GM23248 (cell line): ENCODE data around the gene ZNF398. TPM values are rescaled to one million over a fixed set of nuclear protein-coding genes. Genes with fewer than 3 reads are reported as not detected.

Source experiments
- DNase-seq: peaks from one replicate; pipeline ENCODE4 v3.0.0-alpha.2; 2015
- H2AFZ ChIP-seq: fragments of 200-600 bp; sonication (generic); 2 replicates; pipeline ENCODE4 v1.6.1; 2016; ENCODE audit warnings: antibody characterized with exemption
- H3F3A ChIP-seq: fragments of 200-600 bp; sonication (generic); 2 replicates; pipeline ENCODE4 v1.6.1; 2016; ENCODE audit warnings: mild to moderate bottlenecking, antibody characterized with exemption, mixed run types; ENCODE audit not compliant: insufficient read depth
- H3K27ac ChIP-seq: fragments of 200-600 bp; sonication (generic); 2 replicates; pipeline ENCODE4 v1.5.1; 2016; ENCODE audit warnings: mild to moderate bottlenecking
- H3K27me3 ChIP-seq: fragments of 200-600 bp; sonication (generic); replicated peaks from 2 replicates; pipeline ENCODE4 v1.6.1; 2016; ENCODE audit warnings: mild to moderate bottlenecking; ENCODE audit not compliant: insufficient read depth
- H3K36me3 ChIP-seq: fragments of 200-600 bp; sonication (generic); 2 replicates; pipeline ENCODE4 v1.6.1; 2016; ENCODE audit warnings: low read depth, mild to moderate bottlenecking
- H3K4me1 ChIP-seq: fragments of 200-600 bp; sonication (generic); 2 replicates; pipeline ENCODE4 v1.6.1; 2016; ENCODE audit warnings: mild to moderate bottlenecking; ENCODE audit not compliant: insufficient read depth
- H3K4me2 ChIP-seq: fragments of 200-600 bp; sonication (generic); one replicate; pipeline ENCODE4 v1.6.1; 2016; ENCODE audit warnings: mild to moderate bottlenecking; ENCODE audit not compliant: unreplicated experiment
- H3K4me3 ChIP-seq: fragments of 200-600 bp; sonication (generic); 2 replicates; pipeline ENCODE4 v1.5.1; 2016; ENCODE audit warnings: mild to moderate bottlenecking
- H3K79me2 ChIP-seq: fragments of 200-600 bp; sonication (generic); 2 replicates; pipeline ENCODE4 v1.6.1; 2016; ENCODE audit warnings: mild to moderate bottlenecking; ENCODE audit not compliant: insufficient read depth
- H3K9ac ChIP-seq: fragments of 200-600 bp; sonication (generic); 2 replicates; pipeline ENCODE4 v1.6.1; 2016; ENCODE audit warnings: mild to moderate bottlenecking
- H3K9me2 ChIP-seq: fragments of 200-600 bp; sonication (generic); 2 replicates; pipeline ENCODE4 v1.6.1; 2016; ENCODE audit warnings: mixed run types, mild to moderate bottlenecking, moderate library complexity; ENCODE audit not compliant: insufficient read depth
- H3K9me3 ChIP-seq: fragments of 200-600 bp; sonication (generic); one replicate; pipeline ENCODE4 v1.6.1; 2017; ENCODE audit warnings: low read depth
- H4K20me1 ChIP-seq: fragments of 200-600 bp; sonication (generic); 2 replicates; pipeline ENCODE4 v1.6.0; 2016; ENCODE audit not compliant: insufficient read depth
- EZH2 ChIP-seq: fragments of 200-600 bp; sonication (generic); IDR thresholded peaks from 2 replicates; pipeline ENCODE4 v1.6.1; 2018; ENCODE audit warnings: antibody characterized with exemption, mild to moderate bottlenecking; ENCODE audit not compliant: insufficient read depth, poor library complexity, severe bottlenecking
- EZH2phosphoT487 ChIP-seq: fragments of 200-600 bp; sonication (generic); IDR thresholded peaks from 2 replicates; pipeline ENCODE4 v1.6.1; 2018; ENCODE audit warnings: antibody characterized with exemption, moderate library complexity, mild to moderate bottlenecking, low read depth; ENCODE audit not compliant: insufficient read depth
- WGBS, 2 experiments: methylation state at CpG; one replicate each; pipeline ENCODE4 v1.1.6; 2015 to 2017; ENCODE audit warnings: low lambda C conversion rate in 2 of 2, low coverage in 1 of 2; ENCODE audit errors: missing lambda C conversion rate in 2 of 2; 5-methylcytosine and 5-hydroxymethylcytosine counted together
- in situ Hi-C: fragments of 300-500 bp; cut with MboI; formaldehyde crosslinking; loops from 2 replicates; pipeline ENCODE4 v1.15.0; 2020
- polyA plus RNA-seq: library from polyadenylated mRNA; unstranded; fragments of >200 nt; fragmentation: Nextera tagmentation; extraction: Ambion mirVana; gene quantifications from 2 replicates; pipeline ENCODE4 v1.2.1, GENCODE V29; 2016
- total RNA-seq: library from RNA; depleted of rRNA; stranded (reverse); fragments of >200 nt; shearing (Covaris generic); gene quantifications from 2 replicates; pipeline ENCODE4 v1.2.3, GENCODE V29; 2014

Gene ZNF398
- total and polyA plus RNA-seq, 2 experiments from 2014 or later: 6.7 to 12.5 TPM

DNA sequence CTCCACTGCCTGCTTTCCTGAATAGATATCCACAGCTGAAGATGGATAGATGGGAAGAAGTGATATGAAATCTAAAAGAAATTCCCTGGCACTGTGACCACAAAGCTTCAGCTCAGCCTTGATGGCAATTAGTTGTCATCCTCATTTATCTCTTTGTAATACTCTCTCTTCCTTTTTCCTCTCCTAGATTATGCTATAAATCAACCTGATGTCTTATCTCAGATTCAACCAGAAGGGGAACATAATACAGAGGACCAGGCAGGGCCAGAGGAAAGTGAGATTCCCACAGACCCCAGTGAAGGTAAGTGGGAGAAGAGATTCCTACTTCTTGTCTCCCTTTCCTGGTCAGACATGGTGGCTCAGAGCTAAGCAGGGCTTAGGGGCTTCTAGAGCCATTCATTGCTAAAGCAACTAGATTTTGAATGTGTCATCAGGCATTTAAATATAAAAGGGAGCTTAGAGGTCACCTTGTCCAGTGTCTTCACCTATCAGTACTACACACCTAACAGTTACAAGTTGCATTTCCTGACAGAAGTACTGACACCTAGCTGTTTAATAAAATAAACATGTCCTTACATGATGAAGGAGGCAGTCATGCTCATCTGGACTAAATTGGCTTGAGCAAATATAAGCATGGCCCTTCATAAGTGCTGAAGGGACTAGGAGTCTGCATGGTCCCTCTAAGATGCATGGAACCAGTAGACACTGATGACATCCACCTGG lies 19.5 kb downstream of the ZNF398 start:
- H3K4me3 ChIP-seq: no peak overlapping the region
- H3K27me3 ChIP-seq: no peaks in the 10 kb centered on the region
- in situ Hi-C loops: no loop called here
- DNase-seq: no peak
- H4K20me1 ChIP-seq: no peaks in the 10 kb centered on the region
- H3K4me2 ChIP-seq: no peak overlapping the region
- H3F3A ChIP-seq: no peaks in the 10 kb centered on the region
- H3K27ac ChIP-seq: no peak overlapping the region
- TF ChIP-seq EZH2: no peak
- TF ChIP-seq EZH2phosphoT487: no peak
- no peaks in the 10 kb centered on the region for H3K9me3 ChIP-seq
- peaks cover 57% of the 10 kb centered on the region; the same call in 1 of the 2 replicates for H3K36me3 ChIP-seq
- peaks cover 49% of the 10 kb centered on the region for H3K79me2 ChIP-seq
- no peak overlapping the region for H2AFZ ChIP-seq
- no peaks in the 10 kb centered on the region for H3K4me1 ChIP-seq
- H3K9me2 ChIP-seq: no peaks in the 10 kb centered on the region
- H3K9ac ChIP-seq: no peak overlapping the region

- H3K9ac ChIP-seq: no peak overlapping the region
These were observed 24.8 kb downstream of the ZNF398 start for GRCh38 chr7:149171892-149172533.

DNA sequence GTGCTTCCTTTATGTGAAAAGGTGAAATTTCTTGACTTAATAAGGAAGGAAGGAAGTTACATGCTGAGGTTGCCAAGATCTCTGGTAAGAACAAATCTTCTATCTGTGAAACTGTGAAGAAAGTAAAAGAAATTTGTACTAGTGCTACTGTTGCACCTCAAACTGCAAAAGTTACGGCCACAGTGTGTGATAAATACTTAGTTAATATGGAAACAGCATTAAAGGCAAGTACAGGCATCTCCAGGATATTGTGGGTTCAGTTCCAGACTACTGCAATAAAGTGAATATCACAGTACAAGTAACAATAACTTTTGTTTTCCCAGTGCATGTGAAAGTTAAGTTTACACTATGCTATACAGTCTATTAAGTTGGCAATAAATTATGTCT lies 25.3 kb downstream of the ZNF398 start:
- H3K4me3 ChIP-seq: no peak overlapping the region
- no peak for DNase-seq
- in situ Hi-C loops: no loop called here
- H4K20me1 ChIP-seq: no peaks in the 10 kb centered on the region
- WGBS, 2 experiments: 89 to 97% methylated on average over 1 of the region's 1 CpG
- no peak overlapping the region for H2AFZ ChIP-seq
- no peaks in the 10 kb centered on the region for H3K27me3 ChIP-seq
- H3F3A ChIP-seq: no peaks in the 10 kb centered on the region
- no peak overlapping the region for H3K4me2 ChIP-seq
- H3K27ac ChIP-seq: no peak overlapping the region
- no peak overlapping the region for H3K9ac ChIP-seq
- peaks cover 51% of the 10 kb centered on the region for H3K36me3 ChIP-seq
- no peaks in the 10 kb centered on the region for H3K9me3 ChIP-seq
- TF ChIP-seq EZH2phosphoT487: no peak
- TF ChIP-seq EZH2: no peak
- peaks cover 20% of the 10 kb centered on the region; the same call in 1 of the 2 replicates for H3K79me2 ChIP-seq
- H3K4me1 ChIP-seq: no peaks in the 10 kb centered on the region
- H3K9me2 ChIP-seq: no peaks in the 10 kb centered on the region

More at GRCh38 chr7:149171892-149172533, 24.8 kb downstream of the ZNF398 start:
- DNase-seq: peak; percentile 32
- Histone ChIP-seq H4K20me1 (no peaks in the 10 kb centered on the region), H3K4me1 (no peaks in the 10 kb centered on the region), H3K27ac (no peak overlapping the region), H3K9me2 (no peaks in the 10 kb centered on the region), H3F3A (no peaks in the 10 kb centered on the region), H3K9me3 (no peaks in the 10 kb centered on the region), H3K36me3 (peaks cover 50% of the 10 kb centered on the region), H3K79me2 (peaks cover 20% of the 10 kb centered on the region; the same call in 1 of the 2 replicates), H3K4me3 (no peak overlapping the region), H3K27me3 (no peaks in the 10 kb centered on the region), H2AFZ (no peak overlapping the region), H3K4me2 (no peak overlapping the region)
- no peak for TF ChIP-seq EZH2
- no peak for TF ChIP-seq EZH2phosphoT487
- in situ Hi-C loops: no loop called here
- WGBS, 2 experiments: 81 to 95% methylated on average over 8 to 9 of the region's 9 CpGs

DNA sequence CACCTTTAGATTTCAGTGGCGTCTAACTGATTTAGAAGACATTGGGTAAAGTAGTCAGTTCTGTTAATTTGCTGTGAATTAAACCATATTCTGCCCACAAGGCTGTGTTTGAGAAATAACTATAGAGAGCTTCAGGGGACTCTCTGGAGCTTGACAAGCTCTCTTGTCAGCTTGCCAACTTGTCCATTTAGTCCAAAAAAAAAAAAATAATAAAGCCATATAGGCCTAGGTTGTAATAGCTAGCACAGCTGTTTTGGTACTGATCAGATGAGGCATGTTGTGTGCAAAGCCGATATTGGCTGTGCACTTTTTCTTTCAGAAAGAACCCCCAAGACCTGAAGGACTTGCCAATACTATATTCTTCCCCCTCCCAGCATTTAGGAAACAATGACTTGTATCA lies 27.9 kb downstream of the ZNF398 start:
- Histone ChIP-seq H3K9me3 (no peaks in the 10 kb centered on the region), H3F3A (no peaks in the 10 kb centered on the region; the same call in 1 of the 2 replicates), H4K20me1 (no peaks in the 10 kb centered on the region), H3K27ac (no peak overlapping the region), H2AFZ (no peak overlapping the region), H3K9me2 (no peaks in the 10 kb centered on the region), H3K36me3 (peaks cover 41% of the 10 kb centered on the region), H3K9ac (no peak overlapping the region), H3K4me3 (no peak overlapping the region), H3K4me2 (no peak overlapping the region), H3K79me2 (peaks cover 15% of the 10 kb centered on the region; the same call in 1 of the 2 replicates), H3K4me1 (no peaks in the 10 kb centered on the region), H3K27me3 (no peaks in the 10 kb centered on the region)
- no peak for DNase-seq
- WGBS, 2 experiments: 73 to 84% methylated on average over 2 of the region's 2 CpGs
- TF ChIP-seq EZH2phosphoT487 (no peak), EZH2 (no peak)
- in situ Hi-C loops: no loop called here
